Lower leg skin (tissue), 4 donors: ENCODE measurements around the gene CCR3. TPM values are rescaled to one million over a fixed set of nuclear protein-coding genes. Genes with fewer than 3 reads are reported as not detected.
A peak's percentile ranks its signal among the peaks of the same experiment; 100 is the strongest.

ENCODE experiments used
- DNase-seq, 2 donors: peaks; one replicate each; pipeline ENCODE4 v3.0.0-alpha.2; 2019; ENCODE audit warnings: low spot score in 2 of 2
- H3K4me3 ChIP-seq: fragments of 200-600 bp; sonication (generic); 2 replicates; pipeline ENCODE4 v1.5.1; 2017; ENCODE audit warnings: mild to moderate bottlenecking, low read depth; ENCODE audit not compliant: poor library complexity, severe bottlenecking
- CTCF ChIP-seq, 3 donors: fragments of 450-650 bp; IDR thresholded peaks; one replicate each; pipeline ENCODE4 v1.5.1; 2016; ENCODE audit warnings: antibody characterized with exemption in 3 of 3, mild to moderate bottlenecking in 3 of 3, moderate library complexity in 2 of 3
- POLR2A ChIP-seq, 2 donors: fragments of 450-650 bp; IDR thresholded peaks; one replicate each; pipeline ENCODE4 v1.6.1; 2016 to 2017; ENCODE audit warnings: antibody characterized with exemption in 2 of 2, mild to moderate bottlenecking in 1 of 2, moderate library complexity in 1 of 2
- WGBS, 2 donors: methylation state at CpG; one replicate each; pipeline ENCODE4 v1.1.5; 2018; 5-methylcytosine and 5-hydroxymethylcytosine counted together
- intact Hi-C: fragments of 100-400 bp; cut with DNase I; formaldehyde crosslinking; loops from one replicate; pipeline ENCODE4 v1.15.0; 2023; ENCODE audit warnings: low total_unique reads
- total RNA-seq, 4 donors: library from RNA; depleted of rRNA; stranded (reverse); fragments of >200 nt; gene quantifications; one replicate each; pipeline ENCODE4 v1.1.0, GENCODE V29; 2016

CCR3 gene
- total RNA-seq, 4 donors from 2014 or later, result 0.55 to 3.2 (median 2.4) TPM

- 67 to 77% methylated on average over 1 of the region's 1 CpG for WGBS, 2 donors
- intact Hi-C loops, result no loop called here
- TF ChIP-seq POLR2A (IDR thresholded peaks at IDR 0.05), result no peak
These were observed 20.3 kb upstream of the CCR3 start for GRCh38 chr3:46221938-46222337.

GRCh38 chr3:46222435-46223161, 19.7 kb upstream of the CCR3 start:
- intact Hi-C loops, result no loop called here
- no peak overlapping the region for H3K4me3 ChIP-seq
- DNase-seq, result no peak
- WGBS, 2 donors, result 34 to 38% methylated on average over 7 of the region's 7 CpGs
- TF ChIP-seq POLR2A (IDR thresholded peaks at IDR 0.05), result no peak
- no peak for TF ChIP-seq CTCF (IDR thresholded peaks at IDR 0.05)

More at GRCh38 chr3:46221938-46222337, 20.3 kb upstream of the CCR3 start:
- DNase-seq, result no peak
- no peak overlapping the region for H3K4me3 ChIP-seq

GRCh38 chr3:46228260-46229242, 13.7 kb upstream of the CCR3 start:
- intact Hi-C loops, result no loop called here
- 35 to 38% methylated on average over 5 of the region's 5 CpGs for WGBS, 2 donors
- no peak overlapping the region for H3K4me3 ChIP-seq
- DNase-seq, result peak in 1 of 2 donors; percentile 77
- no peak for TF ChIP-seq POLR2A (IDR thresholded peaks at IDR 0.05)
- no peak for TF ChIP-seq CTCF (IDR thresholded peaks at IDR 0.05)

GRCh38 chr3:46231323-46231722, 10.9 kb upstream of the CCR3 start:
- WGBS, 2 donors, result 58 to 60% methylated on average over 5 of the region's 5 CpGs
- TF ChIP-seq POLR2A (IDR thresholded peaks at IDR 0.05), result no peak
- intact Hi-C loops, result no loop called here
- no peak overlapping the region for H3K4me3 ChIP-seq
- DNase-seq, result no peak

- WGBS, 2 donors, result 74 to 75% methylated on average over 6 of the region's 6 CpGs
- DNase-seq, result no peak
- intact Hi-C loops, result no loop called here
- no peak for TF ChIP-seq CTCF (IDR thresholded peaks at IDR 0.05)
- TF ChIP-seq POLR2A (IDR thresholded peaks at IDR 0.05), result no peak
- no peak overlapping the region for H3K4me3 ChIP-seq
These were observed 9.1 kb upstream of the CCR3 start for GRCh38 chr3:46233194-46233593.

GRCh38 chr3:46235425-46235824, 6.8 kb upstream of the CCR3 start:
- no peak for DNase-seq
- TF ChIP-seq CTCF (IDR thresholded peaks at IDR 0.05), result no peak
- no peak for TF ChIP-seq POLR2A (IDR thresholded peaks at IDR 0.05)
- WGBS, 2 donors, result 81 to 84% methylated on average over 2 of the region's 2 CpGs
- no peak overlapping the region for H3K4me3 ChIP-seq
- intact Hi-C loops, result no loop called here
